NCI-H345 (cell line): ENCODE measurements around the gene ARMC5.
"Not testable (repeated sequence)": the region's sequence is repeated elsewhere in the genome, so short reads cannot be mapped to it uniquely, and the experiment has no call there.

Experiments used
- DNase-seq: peaks from one replicate; lab custom pipeline; 2025; lab: John Stamatoyannopoulos, UW

ARMC5 gene

DNA sequence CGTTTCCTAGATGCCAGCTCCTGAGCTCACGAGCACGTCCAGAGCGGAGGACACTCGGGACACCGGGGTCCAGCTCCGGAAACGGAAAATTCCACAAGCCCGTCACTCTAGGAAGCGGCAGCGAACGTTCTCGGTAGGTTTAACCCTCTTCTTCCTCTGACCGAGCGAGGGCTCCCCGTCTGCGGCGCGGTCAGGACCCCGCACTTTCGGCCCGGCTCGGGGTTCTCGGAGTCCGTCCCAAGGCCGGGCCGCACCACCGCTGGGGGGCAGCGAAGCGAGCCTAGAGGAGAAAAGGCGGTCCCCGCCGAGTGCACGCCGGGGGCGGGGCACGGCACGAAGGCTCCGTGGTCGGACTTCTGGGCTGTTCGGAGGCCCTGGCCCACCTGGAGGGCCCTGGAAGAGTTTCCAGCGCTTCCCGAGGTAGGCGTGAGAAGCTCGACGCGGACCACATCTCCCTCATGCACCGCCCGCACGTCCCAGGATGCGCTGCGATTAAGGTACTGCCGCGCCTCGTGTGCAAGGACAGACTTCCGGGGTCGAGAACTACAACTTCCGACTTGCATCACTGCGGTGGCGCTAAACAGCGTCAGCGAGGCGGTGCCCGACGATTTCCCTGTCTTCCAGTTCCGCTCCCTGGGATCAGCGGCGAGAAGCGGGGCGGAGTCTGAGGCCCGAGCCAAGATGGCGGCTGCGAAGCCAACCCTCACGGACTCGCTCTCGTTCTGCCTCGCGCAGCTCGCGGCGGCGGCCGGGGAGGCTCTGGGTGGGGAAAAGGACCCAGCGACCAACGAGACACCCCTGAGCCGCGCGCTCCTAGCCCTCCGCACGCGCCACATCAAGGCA, at the start of gene ARMC5:
TSS of gene ARMC5 (plus strand) at position 658 of the 843 bp plus-strand sequence. CDS start at position 682, 24 bp downstream.
- DNase-seq, result peak; percentile 100

DNA sequence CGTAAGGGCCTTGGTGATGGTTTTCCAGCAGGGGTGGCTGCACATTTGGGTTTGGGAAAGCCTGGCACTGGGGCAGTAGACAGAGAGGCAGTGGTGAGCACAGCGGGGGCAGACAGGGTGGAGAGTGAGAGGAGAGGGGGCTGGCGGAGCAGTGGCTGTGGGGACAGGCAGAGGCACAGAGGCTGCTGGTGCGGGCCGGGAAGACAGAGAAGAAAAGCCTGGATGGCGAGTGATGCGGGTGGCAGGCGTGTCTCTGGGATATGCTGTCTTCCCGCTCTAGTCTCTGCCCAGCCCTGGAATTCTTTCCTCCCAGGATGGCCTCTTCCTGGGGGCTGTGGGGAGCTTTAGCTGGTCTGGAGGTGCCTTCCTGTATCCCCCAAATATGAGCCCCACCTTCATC, 49.2 kb upstream of the ARMC5 start:
- DNase-seq, result no peak

GRCh38 chr16:31411024-31411844, 48.1 kb upstream of the ARMC5 start:
- no peak for DNase-seq

GRCh38 chr16:31412750-31413149, 46.6 kb upstream of the ARMC5 start:
- no peak for DNase-seq

- no peak for DNase-seq
Measured at GRCh38 chr16:31413381-31413780, 45.9 kb upstream of the ARMC5 start.

- DNase-seq, result no peak
Measured at GRCh38 chr16:31413943-31414342, 45.4 kb upstream of the ARMC5 start.

- no peak for DNase-seq
Measured at GRCh38 chr16:31414706-31415105, 44.6 kb upstream of the ARMC5 start.

DNA sequence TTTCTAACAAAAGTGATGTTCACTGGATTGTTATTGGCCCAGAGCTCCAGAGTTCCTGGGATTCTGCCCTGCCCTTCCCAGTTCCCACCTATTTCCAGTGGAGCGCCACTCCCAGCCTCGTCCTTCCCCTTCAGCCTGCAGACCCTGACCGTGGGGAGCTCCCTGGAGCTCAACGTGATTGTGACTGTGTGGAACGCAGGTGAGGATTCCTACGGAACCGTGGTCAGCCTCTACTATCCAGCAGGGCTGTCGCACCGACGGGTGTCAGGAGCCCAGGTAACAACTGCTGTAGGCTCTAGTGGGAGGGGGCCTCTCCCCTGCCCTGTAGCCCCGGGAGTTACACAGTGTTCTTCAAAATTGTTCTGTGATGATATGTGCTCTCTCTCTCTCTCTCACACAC, 42.9 kb upstream of the ARMC5 start:
- DNase-seq, result no peak

DNA sequence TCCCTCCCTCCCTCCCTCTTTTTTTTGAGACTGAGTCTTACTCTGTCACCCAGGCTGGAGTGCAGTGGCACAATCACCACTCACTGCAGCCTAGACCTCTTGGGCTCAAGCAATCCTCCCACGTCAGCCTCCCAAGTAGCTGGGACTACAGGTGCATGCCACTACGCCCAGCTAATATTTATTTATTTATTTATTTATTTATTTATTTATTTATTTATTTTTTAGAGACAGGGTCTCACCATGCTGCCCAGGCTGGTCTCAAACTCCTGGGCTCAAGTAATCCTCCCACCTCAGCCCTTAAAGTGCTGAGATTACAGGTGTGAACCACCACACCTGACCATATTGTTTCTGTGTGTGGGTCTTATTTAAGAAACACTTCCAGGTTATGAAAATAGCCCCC, 42.3 kb upstream of the ARMC5 start:
- DNase-seq, result not testable (repeated sequence)

GRCh38 chr16:31417916-31418315, 41.4 kb upstream of the ARMC5 start:
- DNase-seq, result no peak

- DNase-seq, result no peak
Measured at GRCh38 chr16:31420037-31420436, 39.3 kb upstream of the ARMC5 start.

DNA sequence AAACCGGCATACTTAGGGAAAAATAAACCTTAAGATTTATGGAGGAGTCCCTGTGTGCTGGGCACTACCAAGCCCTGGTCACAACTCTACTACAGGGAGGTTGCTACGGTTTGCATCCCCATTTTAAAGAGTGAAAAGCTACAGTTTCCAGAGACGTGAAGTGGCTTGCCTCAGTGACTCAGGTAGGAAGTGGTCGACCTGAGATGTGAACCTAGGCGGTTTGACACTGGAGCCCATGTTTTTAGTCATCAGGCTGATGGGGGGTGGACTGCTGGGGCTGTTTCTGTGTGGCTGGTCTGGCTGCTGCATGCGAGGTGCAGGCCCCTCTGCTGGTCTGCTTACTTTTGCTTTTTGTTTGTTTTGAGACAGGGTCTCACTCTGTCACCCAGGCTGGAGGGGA, 37.7 kb upstream of the ARMC5 start:
- DNase-seq, result no peak

- DNase-seq, result no peak
Measured at GRCh38 chr16:31423241-31423640, 36.1 kb upstream of the ARMC5 start.

DNA sequence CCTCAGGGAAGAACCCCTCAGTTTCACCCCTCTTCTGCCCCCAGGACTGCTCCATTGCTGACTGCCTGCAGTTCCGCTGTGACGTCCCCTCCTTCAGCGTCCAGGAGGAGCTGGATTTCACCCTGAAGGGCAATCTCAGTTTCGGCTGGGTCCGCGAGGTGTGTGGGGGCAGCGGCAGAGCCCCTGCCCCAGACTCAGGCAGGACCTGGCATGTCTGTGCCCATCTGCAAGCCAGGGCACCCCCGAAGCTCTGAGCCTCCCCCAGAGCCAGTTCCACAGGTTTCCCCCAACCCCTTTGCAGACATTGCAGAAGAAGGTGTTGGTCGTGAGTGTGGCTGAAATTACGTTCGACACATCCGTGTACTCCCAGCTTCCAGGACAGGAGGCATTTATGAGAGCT, 35.5 kb upstream of the ARMC5 start:
- no peak for DNase-seq

GRCh38 chr16:31427441-31428278, 31.6 kb upstream of the ARMC5 start:
- no peak for DNase-seq

GRCh38 chr16:31428279-31428597, 31.1 kb upstream of the ARMC5 start, which contains the start of gene COX6A2:
Gene COX6A2 (minus strand): TSS chr16:31428360. CDS start chr16:31428325, 35 bp downstream.
- DNase-seq, result no peak

DNA sequence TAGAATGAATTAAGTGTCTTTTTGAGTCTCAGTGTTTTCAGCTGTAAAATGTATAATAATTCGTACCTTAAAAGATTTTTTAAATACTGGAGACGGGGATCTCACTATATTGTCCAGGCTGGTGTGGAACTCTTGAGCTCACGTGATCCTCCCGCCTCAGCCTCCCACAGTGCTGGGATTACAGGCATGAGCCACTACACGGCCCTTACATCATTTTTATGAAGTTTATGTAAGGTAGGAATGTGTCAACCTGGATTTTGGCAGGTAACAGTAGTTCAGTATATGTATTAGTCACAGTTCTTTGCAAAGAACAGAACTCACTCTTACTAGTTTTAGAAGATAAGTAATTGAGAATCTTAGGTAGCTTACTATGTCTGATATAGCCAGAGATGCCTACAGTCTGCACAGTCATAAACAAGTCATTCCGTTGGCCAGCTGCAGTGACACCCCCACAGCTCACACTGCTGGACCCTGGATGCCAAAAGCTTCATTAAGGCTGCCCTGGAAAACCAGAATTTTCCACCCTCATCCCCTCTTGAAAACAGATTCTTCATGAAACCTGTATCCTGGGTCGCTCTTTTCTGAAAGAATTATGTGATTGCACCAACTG, 30.6 kb upstream of the ARMC5 start:
- DNase-seq, result no peak

- DNase-seq, result no peak
Measured at GRCh38 chr16:31429314-31429713, 30.0 kb upstream of the ARMC5 start.

GRCh38 chr16:31429796-31430195, 29.5 kb upstream of the ARMC5 start:
- DNase-seq, result no peak

DNA sequence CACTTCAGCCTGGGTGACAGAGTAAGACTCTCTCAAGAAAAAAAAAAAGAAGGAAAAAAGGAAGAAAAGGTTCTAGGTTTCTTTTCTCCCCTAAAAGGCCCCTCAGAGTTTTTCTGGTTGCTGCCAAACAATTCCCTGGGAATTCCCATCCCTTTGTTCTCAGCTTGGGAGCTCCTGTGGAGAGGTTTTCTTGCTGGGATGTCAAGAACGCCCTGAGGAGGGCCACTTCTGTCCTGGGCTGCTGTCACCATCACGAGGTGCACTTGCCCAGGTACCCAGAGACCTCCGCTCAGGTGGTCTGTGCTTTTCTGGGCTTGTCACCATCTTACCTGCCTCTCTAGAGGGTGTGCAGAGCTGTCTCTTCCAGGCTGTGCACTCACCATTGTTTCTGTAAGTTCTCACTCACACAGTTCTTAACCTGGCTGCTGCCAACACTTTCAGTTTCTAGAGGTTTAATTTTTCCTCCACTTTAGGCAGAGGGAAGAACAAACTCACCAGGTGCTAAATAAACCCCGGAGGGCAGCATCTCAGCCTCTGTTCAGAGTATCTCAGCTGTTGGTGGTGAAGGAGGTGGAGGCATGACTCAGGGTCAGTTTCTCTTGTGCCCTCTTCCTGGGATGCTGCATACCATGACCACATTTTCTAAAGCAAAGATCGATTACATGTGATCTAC, 28.8 kb upstream of the ARMC5 start:
- no peak for DNase-seq
